ENCODE data around the gene PARP12. TPM values are rescaled to one million over a fixed set of nuclear protein-coding genes. Genes with fewer than 3 reads are reported as not detected.

Gene PARP12
- total and polyA plus RNA-seq, 2 of the 13 experiments (the other 11 are each of a cell fraction or from before 2014, with no cell fraction given), result 15.5 to 35.2 TPM

DNA sequence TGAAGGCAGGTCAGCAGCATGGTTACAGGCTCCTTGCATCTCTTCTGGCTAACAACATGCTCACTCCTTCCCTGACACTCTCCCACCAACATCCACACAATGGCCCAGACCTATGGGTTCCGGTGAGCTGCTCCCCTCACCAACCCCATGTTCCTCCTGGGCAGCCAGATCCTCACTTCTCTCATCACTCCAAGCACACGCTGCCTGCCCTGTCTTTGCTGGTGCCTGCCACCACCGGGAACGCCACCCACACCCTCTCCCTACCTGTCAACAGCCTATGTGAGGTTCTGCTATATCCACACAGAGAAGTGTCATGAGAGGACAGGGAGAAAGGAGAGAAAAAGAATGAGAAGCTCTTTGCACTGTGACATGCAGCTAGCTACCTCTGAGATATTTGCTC is 14.6 kb downstream of the PARP12 start (continued):
- TF ChIP-seq ZNF687 (CRISPR knock-in tag; IDR thresholded peaks at IDR 0.05) (peak; percentile 62), KDM4B (CRISPR knock-in tag; IDR thresholded peaks at IDR 0.05) (no peak), CBX1 (IDR thresholded peaks at IDR 0.05; ENCODE audit: low read depth) (no peak), AGO1 (IDR thresholded peaks at IDR 0.05; ENCODE audit: low read depth, low read length, poor library complexity, severe bottlenecking) (no peak), SP2 (CRISPR knock-in tag; IDR thresholded peaks at IDR 0.05) (no peak), NFE2 (CRISPR knock-in tag; IDR thresholded peaks at IDR 0.05) (no peak), MIER3 (CRISPR knock-in tag; IDR thresholded peaks at IDR 0.05; ENCODE audit: borderline replicate concordance) (no peak), BRD4 (CRISPR knock-in tag; IDR thresholded peaks at IDR 0.05) (no peak), TEAD3 (CRISPR knock-in tag; optimal IDR thresholded peaks at IDR 0.05; ENCODE audit: borderline replicate concordance) (peak; percentile 32), POLR2AphosphoS5 (IDR thresholded peaks at IDR 0.05; ENCODE audit: low read depth, low read length) (no peak), ZNF839 (CRISPR knock-in tag; IDR thresholded peaks at IDR 0.05; ENCODE audit: borderline replicate concordance) (peak; percentile 73; the same call in 1 of the 2 replicates), ERF (CRISPR knock-in tag; IDR thresholded peaks at IDR 0.05) (no peak), JUN (CRISPR knock-in tag; IDR thresholded peaks at IDR 0.05) (no peak), ZBTB21 (CRISPR knock-in tag; IDR thresholded peaks at IDR 0.05) (no peak), ZNF383 (CRISPR knock-in tag; IDR thresholded peaks at IDR 0.05; ENCODE audit: borderline replicate concordance) (no peak), ZNF772 (CRISPR knock-in tag; IDR thresholded peaks at IDR 0.05) (no peak), POLR2A (IDR thresholded peaks at IDR 0.05; ENCODE audit: insufficient read depth in 1 of 2, low read depth in 2 of 2, low read length in 2 of 2) (no peak), SCMH1 (CRISPR knock-in tag; IDR thresholded peaks at IDR 0.05; ENCODE audit: borderline replicate concordance) (no peak), ARNT2 (CRISPR knock-in tag; IDR thresholded peaks at IDR 0.05; ENCODE audit: low read depth) (no peak)
- TF ChIP-seq, protein P1, sequence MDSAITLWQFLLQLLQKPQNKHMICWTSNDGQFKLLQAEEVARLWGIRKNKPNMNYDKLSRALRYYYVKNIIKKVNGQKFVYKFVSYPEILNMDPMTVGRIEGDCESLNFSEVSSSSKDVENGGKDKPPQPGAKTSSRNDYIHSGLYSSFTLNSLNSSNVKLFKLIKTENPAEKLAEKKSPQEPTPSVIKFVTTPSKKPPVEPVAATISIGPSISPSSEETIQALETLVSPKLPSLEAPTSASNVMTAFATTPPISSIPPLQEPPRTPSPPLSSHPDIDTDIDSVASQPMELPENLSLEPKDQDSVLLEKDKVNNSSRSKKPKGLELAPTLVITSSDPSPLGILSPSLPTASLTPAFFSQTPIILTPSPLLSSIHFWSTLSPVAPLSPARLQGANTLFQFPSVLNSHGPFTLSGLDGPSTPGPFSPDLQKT (CRISPR knock-in tag; IDR thresholded peaks at IDR 0.05; ENCODE audit: borderline replicate concordance), result no peak
- TF ChIP-seq, protein P2, sequence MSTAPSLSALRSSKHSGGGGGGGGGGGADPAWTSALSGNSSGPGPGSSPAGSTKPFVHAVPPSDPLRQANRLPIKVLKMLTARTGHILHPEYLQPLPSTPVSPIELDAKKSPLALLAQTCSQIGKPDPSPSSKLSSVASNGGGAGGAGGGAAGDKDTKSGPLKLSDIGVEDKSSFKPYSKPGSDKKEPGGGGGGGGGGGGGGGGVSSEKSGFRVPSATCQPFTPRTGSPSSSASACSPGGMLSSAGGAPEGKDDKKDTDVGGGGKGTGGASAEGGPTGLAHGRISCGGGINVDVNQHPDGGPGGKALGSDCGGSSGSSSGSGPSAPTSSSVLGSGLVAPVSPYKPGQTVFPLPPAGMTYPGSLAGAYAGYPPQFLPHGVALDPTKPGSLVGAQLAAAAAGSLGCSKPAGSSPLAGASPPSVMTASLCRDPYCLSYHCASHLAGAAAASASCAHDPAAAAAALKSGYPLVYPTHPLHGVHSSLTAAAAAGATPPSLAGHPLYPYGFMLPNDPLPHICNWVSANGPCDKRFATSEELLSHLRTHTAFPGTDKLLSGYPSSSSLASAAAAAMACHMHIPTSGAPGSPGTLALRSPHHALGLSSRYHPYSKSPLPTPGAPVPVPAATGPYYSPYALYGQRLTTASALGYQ (CRISPR knock-in tag; IDR thresholded peaks at IDR 0.05), result no peak
- TF ChIP-seq, protein P3, sequence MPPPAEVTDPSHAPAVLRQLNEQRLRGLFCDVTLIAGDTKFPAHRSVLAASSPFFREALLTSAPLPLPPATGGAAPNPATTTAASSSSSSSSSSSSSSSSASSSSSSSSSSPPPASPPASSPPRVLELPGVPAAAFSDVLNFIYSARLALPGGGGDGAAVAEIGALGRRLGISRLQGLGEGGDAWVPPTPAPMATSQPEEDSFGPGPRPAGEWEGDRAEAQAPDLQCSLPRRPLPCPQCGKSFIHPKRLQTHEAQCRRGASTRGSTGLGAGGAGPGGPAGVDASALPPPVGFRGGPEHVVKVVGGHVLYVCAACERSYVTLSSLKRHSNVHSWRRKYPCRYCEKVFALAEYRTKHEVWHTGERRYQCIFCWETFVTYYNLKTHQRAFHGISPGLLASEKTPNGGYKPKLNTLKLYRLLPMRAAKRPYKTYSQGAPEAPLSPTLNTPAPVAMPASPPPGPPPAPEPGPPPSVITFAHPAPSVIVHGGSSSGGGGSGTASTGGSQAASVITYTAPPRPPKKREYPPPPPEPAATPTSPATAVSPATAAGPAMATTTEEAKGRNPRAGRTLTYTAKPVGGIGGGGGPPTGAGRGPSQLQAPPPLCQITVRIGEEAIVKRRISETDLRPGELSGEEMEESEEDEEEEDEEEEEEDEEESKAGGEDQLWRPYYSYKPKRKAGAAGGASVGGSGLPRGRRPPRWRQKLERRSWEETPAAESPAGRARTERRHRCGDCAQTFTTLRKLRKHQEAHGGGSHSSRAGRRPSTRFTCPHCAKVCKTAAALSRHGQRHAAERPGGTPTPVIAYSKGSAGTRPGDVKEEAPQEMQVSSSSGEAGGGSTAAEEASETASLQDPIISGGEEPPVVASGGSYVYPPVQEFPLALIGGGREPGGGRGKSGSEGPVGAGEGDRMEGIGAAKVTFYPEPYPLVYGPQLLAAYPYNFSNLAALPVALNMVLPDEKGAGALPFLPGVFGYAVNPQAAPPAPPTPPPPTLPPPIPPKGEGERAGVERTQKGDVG (CRISPR knock-in tag; IDR thresholded peaks at IDR 0.05; ENCODE audit: borderline replicate concordance), result no peak
